Loucy (cell line): ENCODE data around the gene LRRC61.
"Not testable (repeated sequence)": the region's sequence is repeated elsewhere in the genome, so short reads cannot be mapped to it uniquely, and the experiment has no call there.

ENCODE experiments used
- H2AFZ ChIP-seq: fragments of 200-600 bp; sonication (generic); 2 replicates; pipeline ENCODE4 v1.6.0; 2016; ENCODE audit warnings: antibody characterized with exemption, mild to moderate bottlenecking, low read length, moderate library complexity
- H3F3A ChIP-seq: fragments of 200-600 bp; 2 replicates; pipeline ENCODE4 v1.6.0; 2016; ENCODE audit warnings: antibody characterized with exemption, low read depth, mild to moderate bottlenecking
- H3K27me3 ChIP-seq: fragments of 200-600 bp; sonication (generic); 2 replicates; pipeline ENCODE4 v1.6.1; 2014; ENCODE audit warnings: low read length, mild to moderate bottlenecking; ENCODE audit not compliant: insufficient read depth, poor library complexity, severe bottlenecking
- H3K36me3 ChIP-seq: fragments of 200-600 bp; sonication (generic); 2 replicates; pipeline ENCODE4 v1.6.1; 2016; ENCODE audit warnings: low read length; ENCODE audit not compliant: insufficient read depth
- H3K4me1 ChIP-seq: fragments of 200-600 bp; sonication (generic); 2 replicates; pipeline ENCODE4 v1.5.1; 2014; ENCODE audit warnings: low read length, mild to moderate bottlenecking; ENCODE audit not compliant: insufficient read depth, poor library complexity, severe bottlenecking
- H3K4me2 ChIP-seq: fragments of 200-600 bp; sonication (generic); 2 replicates; pipeline ENCODE4 v1.6.0; 2014; ENCODE audit warnings: antibody characterized with exemption, low read length, low read depth, mild to moderate bottlenecking; ENCODE audit not compliant: poor library complexity, severe bottlenecking
- H3K4me3 ChIP-seq: fragments of 200-600 bp; sonication (generic); 2 replicates; pipeline ENCODE4 v1.5.1; 2014; ENCODE audit warnings: low read length, mild to moderate bottlenecking, mixed read lengths; ENCODE audit not compliant: poor library complexity, severe bottlenecking
- H3K79me2 ChIP-seq: fragments of 200-600 bp; sonication (generic); 2 replicates; pipeline ENCODE4 v1.6.1; 2014; ENCODE audit warnings: low read length; ENCODE audit not compliant: insufficient read depth
- H3K9ac ChIP-seq: fragments of 200-600 bp; sonication (generic); 2 replicates; pipeline ENCODE4 v1.6.0; 2014; ENCODE audit warnings: mild to moderate bottlenecking, low read depth, low read length, moderate library complexity; ENCODE audit not compliant: poor library complexity, severe bottlenecking
- H3K9me2 ChIP-seq: fragments of 200-600 bp; sonication (generic); replicated peaks from 2 replicates; pipeline ENCODE4 v1.6.1; 2016; ENCODE audit warnings: low read depth, low read length, mixed read lengths
- H3K9me3 ChIP-seq: fragments of 200-600 bp; sonication (generic); 2 replicates; pipeline ENCODE4 v1.6.1; 2014; ENCODE audit warnings: mild to moderate bottlenecking, antibody characterized with exemption, low read length, low read depth; ENCODE audit not compliant: insufficient read depth
- H4K20me1 ChIP-seq: fragments of 200-600 bp; sonication (generic); 2 replicates; pipeline ENCODE4 v1.6.0; 2014; ENCODE audit warnings: antibody characterized with exemption, low read length, mild to moderate bottlenecking; ENCODE audit not compliant: insufficient read depth, poor library complexity, severe bottlenecking

Gene LRRC61

DNA sequence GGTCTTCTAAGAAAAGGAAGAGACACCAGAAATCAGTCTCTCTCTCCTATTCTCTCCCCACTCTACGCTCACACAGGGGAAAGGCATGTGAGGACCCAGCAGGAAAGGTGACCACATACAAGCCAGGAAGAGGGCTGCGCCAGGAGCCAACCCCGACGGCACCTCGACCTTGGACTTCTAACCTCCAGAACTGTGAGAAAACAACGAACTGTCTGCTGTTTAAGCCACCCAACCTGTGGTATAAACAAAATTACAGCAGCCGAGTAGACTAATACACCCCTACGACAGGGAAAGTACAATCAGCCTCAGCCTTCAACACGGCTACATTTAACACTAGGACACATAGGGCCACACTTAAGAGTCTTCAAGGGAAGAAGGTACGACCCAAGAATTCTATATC is 26.4 kb upstream of the LRRC61 start:
- H3K9me3 ChIP-seq, H3K27me3 ChIP-seq, H3K36me3 ChIP-seq, H3K9ac ChIP-seq, H3K4me1 ChIP-seq, H2AFZ ChIP-seq, H4K20me1 ChIP-seq, H3K79me2 ChIP-seq, H3K4me3 ChIP-seq, H3F3A ChIP-seq, H3K4me2 ChIP-seq, H3K9me2 ChIP-seq: not testable (repeated sequence)

DNA sequence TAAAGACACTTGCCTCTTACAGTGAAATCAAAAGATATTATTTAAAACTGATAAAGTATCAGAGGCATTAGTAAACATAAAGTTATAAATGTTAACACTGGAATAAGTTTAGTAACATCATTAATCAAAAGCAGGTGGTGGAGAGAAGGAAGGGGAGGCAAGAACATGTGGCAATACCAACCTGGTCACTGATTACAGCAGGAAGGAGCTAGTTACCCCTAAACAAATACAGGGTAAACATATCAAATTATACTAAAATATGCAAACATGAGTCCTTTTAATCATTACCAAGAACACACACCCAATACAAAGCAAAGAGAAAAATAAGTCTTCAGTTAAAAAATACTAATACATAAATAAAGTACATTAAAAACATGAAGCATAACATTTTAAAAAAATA is 25.2 kb upstream of the LRRC61 start:
- not testable (repeated sequence) for H4K20me1 ChIP-seq, H3K9me3 ChIP-seq, H3K4me1 ChIP-seq, H3K9ac ChIP-seq, H3K9me2 ChIP-seq, H3K36me3 ChIP-seq, H3K27me3 ChIP-seq, H2AFZ ChIP-seq, H3K4me2 ChIP-seq, H3K79me2 ChIP-seq, H3F3A ChIP-seq, H3K4me3 ChIP-seq

GRCh38 chr7:150302908-150303310 is 20.2 kb upstream of the LRRC61 start:
- H3F3A ChIP-seq, H3K9ac ChIP-seq, H3K9me2 ChIP-seq, H3K9me3 ChIP-seq, H3K4me3 ChIP-seq, H3K27me3 ChIP-seq, H3K4me2 ChIP-seq, H4K20me1 ChIP-seq, H3K36me3 ChIP-seq, H2AFZ ChIP-seq, H3K79me2 ChIP-seq: not testable (repeated sequence)
- H3K4me1 ChIP-seq, result peaks cover 26% of the 10 kb centered on the region

DNA sequence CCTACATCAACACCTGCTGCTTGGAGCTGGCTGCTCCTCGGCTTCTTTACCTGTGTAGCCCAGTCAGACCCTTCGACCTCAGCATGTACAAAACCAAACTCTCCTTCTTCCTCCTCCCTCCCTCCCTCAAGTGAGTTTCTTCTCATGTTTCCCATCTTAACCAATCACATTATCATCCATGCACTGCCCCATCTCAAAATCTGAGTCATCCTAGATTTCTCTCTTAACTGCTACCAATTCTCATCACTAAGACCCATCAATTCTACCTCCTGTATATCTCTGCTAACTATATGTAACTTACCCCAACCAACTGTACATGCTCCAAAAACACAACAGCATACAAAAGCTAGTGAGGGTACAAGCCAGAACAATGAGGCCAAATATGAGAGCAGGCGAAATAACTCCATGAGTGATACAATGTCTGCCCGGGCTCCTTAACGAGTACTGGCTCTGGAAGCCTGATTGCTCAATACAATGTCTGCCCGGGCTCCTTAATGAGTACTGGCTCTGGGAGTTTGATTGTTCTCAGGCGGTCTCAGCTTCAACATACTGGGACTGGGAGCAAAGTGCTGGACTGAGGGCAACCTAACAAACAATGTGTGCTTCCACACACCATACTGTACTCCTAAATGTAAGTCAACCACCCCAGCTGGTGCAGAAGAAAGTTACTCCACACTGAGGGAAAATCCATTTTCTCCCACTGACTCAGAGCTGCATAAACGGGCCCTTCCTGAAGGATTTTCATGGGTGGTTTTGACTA is 18.5 kb upstream of the LRRC61 start:
- H3K4me3 ChIP-seq, H4K20me1 ChIP-seq, H3K27me3 ChIP-seq, H3F3A ChIP-seq, H3K9me2 ChIP-seq, H3K36me3 ChIP-seq, H3K79me2 ChIP-seq, H3K9me3 ChIP-seq, H3K9ac ChIP-seq, H2AFZ ChIP-seq, H3K4me2 ChIP-seq: not testable (repeated sequence)
- H3K4me1 ChIP-seq, result peaks cover 37% of the 10 kb centered on the region

GRCh38 chr7:150305259-150305902 is 17.8 kb upstream of the LRRC61 start:
- peak overlapping the region; percentile 24 for H3K4me2 ChIP-seq
- H3F3A ChIP-seq, H3K9me3 ChIP-seq, H3K79me2 ChIP-seq, H3K36me3 ChIP-seq, H4K20me1 ChIP-seq, H3K27me3 ChIP-seq, H2AFZ ChIP-seq, H3K9me2 ChIP-seq, H3K9ac ChIP-seq, H3K4me3 ChIP-seq: not testable (repeated sequence)
- H3K4me1 ChIP-seq, result peaks cover 37% of the 10 kb centered on the region

GRCh38 chr7:150305903-150306284 is 17.3 kb upstream of the LRRC61 start:
- H4K20me1 ChIP-seq, H3K27me3 ChIP-seq, H3K9me3 ChIP-seq, H2AFZ ChIP-seq, H3K4me3 ChIP-seq, H3K79me2 ChIP-seq, H3F3A ChIP-seq, H3K9me2 ChIP-seq, H3K9ac ChIP-seq, H3K36me3 ChIP-seq: not testable (repeated sequence)
- H3K4me1 ChIP-seq, result peaks cover 37% of the 10 kb centered on the region
- peak overlapping the region; percentile 24 for H3K4me2 ChIP-seq

DNA sequence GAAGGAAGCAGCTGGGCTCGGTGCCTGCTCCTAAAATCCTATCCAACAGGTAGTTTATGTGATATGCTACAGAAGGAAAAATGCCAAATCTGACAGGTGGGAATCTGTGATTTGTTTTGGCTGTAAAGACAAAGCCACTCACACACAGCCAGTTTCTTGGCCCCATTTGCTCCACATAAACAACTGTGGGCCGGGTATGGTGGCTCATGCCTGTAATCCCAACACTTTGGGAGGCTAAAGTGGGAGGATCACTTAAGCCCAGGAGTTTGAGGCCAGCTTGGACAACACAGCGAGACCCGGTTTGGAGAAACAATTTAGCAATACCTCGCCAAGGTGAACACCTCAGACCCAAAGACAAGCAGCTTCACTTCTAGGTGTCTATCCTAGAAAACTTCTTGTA is 16.8 kb upstream of the LRRC61 start:
- peaks cover 37% of the 10 kb centered on the region for H3K4me1 ChIP-seq
- not testable (repeated sequence) for H3K9me2 ChIP-seq, H3K9me3 ChIP-seq, H2AFZ ChIP-seq, H3K9ac ChIP-seq, H3K27me3 ChIP-seq, H4K20me1 ChIP-seq, H3K4me2 ChIP-seq, H3K36me3 ChIP-seq, H3F3A ChIP-seq, H3K4me3 ChIP-seq, H3K79me2 ChIP-seq
